ENCODE measurements around the gene ABLIM1. TPM values are rescaled to one million over a fixed set of nuclear protein-coding genes. Genes with fewer than 3 reads are reported as not detected.

The ABLIM1 gene
- total RNA-seq, 1 donor from 2014 or later = 34.3 TPM

DNA sequence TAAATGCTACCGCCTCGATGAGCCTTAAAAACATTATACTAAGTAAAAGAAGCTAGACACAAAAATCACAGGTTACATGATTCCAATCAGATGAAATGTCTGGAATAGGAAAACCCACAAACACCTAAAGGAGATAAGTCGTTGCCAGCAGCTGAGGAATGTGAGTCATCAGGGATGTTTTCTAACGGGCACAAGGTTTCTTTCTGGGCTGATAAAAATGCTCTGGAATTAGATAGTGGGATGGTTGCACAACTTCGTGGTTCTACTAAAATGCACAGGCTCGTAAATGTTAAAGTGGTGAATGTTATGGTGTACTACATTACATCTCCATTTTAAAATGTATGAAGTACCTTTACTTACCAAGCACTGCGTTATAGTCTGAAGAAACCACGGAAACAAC is 9.7 kb downstream of the ABLIM1 start:
- DNase-seq (ENCODE audit: low read depth in 2 of 2) = peak; percentile 40 to 41

DNA sequence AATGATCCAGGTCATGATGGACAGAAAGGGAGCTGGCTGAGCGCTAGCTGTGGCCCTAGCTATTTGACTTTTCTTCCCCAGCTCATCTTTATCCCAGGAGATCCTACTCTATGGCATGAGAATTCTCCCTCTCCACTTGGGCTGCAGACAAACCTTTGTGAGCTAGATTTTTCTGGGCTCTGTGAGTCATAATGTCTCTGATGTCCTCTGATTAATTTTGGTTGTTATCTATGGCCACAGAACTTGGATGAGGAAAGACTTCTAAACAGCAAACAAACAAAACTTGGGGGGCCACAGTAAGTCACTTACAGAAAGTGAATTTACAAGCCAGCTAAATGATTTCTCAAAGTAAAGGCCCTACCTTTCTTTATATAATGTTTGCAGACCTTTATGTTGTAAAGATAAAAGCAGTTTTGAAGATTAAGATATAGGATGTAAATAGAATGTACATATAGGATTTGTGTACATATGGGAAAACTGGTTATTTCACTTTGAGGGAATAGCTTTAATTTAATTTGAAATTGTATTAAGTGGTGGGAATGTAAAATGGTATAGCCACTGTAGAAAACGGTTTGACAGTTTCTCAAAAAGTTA is 10.4 kb downstream of the ABLIM1 start:
- DNase-seq (ENCODE audit: low read depth in 2 of 2) = peak in 1 of 2 donors; percentile 20

DNA sequence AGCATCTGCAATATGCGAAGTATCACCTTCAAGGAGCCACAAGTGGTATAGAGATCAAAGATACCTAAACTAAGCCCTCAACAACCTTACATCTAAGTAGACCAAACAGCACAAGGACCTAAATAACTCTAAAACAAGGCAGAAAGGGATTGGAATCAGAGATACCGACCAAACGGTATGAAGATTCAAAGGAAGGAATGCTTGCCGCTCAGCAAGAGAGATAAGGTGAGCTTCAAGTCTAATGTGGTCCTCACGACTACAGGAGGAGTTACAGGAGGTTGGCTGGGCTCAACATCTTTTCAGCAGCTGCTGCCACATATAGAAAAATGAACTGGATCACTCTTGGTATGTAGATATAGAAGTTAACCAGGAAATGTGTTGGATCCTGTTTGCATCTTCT is 11.6 kb downstream of the ABLIM1 start:
- no peak for DNase-seq (ENCODE audit: low read depth in 2 of 2)

DNA sequence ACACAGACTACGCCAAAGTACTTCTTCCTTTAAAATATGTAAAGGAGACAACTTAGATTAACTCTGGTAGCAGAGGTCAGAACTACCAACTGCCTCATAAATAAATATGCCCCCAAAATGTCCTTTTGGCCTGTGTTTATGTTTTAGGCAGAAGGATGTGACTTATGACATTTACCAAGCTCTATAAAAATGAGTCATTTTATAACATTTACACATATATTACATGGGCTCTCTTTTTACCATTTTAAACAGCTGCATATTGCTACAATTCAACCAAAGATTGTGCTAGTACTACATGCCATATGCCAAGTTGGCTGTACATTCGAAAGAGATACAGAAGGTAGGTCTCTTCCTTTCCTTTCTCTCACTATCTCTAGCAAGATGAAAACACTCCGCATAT is 12.4 kb downstream of the ABLIM1 start:
- peak in 1 of 2 donors; percentile 14 for DNase-seq (ENCODE audit: low read depth in 2 of 2)

DNA sequence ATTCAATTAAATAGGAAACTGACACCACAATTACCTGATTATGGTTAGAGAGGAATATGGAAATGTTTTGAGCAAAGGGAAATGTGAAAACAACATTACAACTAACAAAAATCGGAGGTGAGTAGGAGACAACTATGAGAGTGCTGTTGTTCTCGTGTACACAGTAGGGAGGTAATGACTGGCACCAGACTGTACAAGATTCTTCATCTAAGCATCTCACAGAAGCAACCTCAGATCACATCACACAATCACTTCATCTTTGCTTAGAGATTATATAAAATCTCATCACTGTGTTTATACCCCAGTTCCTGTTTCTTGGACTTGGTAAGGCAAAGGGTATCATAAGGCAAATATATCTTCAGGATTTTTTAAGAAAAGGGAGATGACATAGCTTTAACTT is 14.9 kb downstream of the ABLIM1 start:
- DNase-seq (ENCODE audit: low read depth in 2 of 2) = no peak

DNA sequence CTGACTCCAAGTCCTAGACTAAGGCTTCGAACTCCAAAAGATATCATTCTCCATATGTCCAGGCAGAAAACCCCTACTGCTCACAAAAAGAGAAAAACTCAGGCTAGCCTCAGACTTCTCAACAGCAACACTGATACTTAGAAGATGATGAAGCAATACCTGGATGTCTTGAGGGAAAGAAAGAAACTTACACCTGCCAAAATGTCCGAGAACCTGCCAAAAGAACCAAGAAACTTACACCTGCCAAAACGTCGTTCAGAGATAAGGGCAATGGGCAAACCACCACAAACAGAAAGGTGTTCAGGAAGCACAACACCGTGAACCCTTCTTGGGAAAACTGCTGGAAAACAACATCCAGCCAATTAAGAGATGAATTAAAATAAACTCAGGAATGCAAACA is 15.3 kb downstream of the ABLIM1 start:
- DNase-seq (ENCODE audit: low read depth in 2 of 2) = no peak

DNA sequence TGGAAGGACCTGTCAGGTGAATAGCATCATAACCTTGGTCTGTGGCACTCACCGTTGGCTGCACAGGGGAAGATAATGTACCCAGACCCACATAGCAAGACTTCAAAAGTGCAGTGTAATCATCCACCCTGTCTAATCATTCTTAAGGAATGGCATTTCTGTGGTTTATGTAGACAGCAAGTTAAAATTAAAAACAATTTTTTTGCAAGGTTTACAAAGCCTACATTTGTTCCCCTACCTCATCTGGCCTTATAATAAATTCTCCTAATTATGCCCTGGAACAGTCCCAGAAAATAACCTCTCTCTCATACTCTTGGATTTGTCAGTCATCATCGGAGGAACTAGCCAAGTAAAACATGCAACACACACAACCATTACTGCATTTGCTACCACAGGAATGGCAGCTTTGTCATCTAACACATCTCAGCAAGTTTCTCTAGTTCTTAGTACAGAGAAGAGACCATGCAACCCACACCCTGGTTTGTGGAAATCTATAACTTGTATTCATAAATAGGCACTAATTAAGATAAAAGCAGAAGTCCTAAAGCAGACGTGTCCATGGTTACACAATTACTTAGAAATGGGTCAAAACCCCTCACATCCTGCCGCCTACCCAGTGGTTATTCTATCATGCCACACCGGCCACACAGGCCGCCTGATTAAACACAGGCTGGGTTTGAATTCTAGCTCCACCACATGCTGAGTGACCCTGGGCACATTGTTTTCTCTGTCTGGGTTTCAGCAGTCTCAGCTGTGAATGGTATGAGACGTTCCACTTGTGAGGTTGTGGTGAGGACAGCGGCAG is 19.1 kb downstream of the ABLIM1 start:
- peak in 1 of 2 donors; percentile 90 for DNase-seq (ENCODE audit: low read depth in 2 of 2)

DNA sequence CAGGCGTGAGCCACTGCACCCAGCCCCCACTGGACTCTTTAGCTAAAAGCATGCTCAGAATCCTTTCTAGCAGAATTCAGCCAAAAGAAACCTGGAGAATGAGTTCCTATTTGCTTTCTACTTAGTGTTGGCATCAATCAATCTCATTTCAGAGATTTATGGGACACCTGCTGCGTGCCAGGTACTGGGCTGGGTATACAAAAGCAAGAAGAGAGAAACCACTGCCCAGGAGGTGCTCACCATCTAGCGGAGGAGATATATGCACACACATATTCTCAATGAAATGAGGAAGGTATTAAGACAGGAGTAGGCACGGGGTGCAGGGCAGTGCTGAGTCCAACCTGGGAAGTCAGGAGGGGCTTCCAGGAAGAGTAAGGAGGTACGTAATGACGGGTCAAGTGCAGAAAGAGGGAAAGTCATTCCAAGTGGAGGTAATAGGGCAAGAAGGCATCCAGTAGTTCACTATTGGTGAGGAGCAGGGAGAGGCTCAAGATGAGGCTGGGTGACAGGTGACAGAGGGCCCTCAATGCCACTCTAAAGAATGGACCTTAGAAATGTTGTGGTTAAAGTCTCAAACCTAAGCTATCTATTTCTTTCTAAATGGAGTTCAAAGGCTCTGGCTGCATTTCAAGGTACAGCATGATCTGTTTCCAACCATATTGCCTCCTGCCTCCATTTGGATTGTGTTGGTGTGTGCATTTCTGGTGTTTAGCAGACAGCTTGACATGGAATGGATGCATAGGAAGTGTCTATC is 22.1 kb downstream of the ABLIM1 start:
- no peak for DNase-seq (ENCODE audit: low read depth in 2 of 2)

DNA sequence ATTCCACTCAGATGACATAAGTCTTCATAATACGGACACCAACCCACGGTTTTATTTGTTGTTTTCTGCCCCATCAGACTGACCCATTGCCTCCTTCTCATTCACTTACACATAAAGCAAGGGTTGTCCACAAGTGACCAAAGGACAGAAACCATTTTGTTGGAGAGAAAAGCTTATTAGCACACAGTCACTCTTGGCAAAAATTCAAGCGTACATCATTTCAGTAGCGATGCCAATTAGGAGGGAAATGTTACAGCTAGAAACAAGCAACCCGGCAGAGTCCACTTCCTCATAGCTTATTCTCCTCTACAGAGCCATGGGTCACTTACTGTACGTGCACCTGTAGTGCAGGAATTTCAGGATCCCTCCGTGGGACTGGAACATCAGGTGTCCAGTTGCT is 23.0 kb downstream of the ABLIM1 start:
- DNase-seq (ENCODE audit: low read depth in 2 of 2) = peak in 1 of 2 donors; percentile 88

DNA sequence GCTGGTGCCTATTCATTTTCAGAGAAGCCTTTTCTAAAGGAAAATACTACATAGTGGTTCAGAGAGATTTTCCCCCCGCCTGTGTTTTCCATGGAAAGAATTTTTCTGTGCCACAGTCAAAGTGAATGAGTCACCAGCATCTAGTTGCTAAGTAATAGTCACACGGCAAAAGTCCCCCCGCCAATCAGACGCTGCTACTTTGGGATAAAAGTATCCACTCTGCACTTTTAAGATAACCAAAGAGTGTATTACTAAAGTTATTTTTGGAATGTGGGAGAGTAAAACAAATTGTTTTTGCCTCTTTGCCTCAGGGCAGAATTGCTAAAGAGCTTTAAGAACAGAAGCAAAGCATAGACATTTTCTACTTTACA is 23.5 kb downstream of the ABLIM1 start:
- DNase-seq (ENCODE audit: low read depth in 2 of 2) = peak; percentile 69 to 98

DNA sequence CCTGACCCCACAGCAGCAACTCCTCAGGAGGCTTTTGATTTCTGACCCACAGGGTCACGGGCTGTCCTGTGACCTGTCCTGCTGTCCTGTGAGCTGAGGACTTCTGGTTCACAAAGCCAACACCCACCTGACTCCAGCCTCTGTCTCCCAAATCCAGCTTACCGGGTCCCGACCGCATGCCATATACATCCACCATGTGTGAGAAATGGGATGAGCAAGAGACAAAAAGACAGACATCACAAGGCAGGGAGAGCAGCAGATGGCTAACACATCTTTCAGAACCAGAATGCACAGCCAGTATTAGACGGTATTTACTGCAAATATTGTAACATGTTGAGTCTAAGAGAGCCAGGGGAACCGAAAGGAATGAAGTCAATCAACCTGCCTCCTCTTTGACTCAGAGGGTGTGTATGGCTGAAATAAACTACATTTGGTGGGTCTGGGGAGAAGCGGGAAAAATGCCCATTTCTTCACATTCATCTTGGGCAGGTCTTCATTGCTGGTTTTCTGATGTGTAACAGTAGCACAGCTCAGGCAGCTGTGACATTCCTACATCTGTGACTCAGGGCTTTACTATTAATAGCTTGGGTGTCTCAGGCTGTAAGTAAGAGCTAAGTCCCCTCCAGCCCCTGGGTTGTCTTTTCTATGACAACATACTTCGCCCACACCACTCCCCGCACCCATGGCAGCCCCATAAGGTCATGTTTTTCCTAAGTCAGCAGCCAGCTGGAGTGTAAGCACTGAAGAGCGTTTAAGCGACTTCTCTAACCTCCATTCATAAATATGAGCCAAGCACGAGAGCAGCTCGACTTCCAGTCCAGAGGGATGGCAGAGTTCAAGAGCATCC is 25.0 kb downstream of the ABLIM1 start:
- DNase-seq (ENCODE audit: low read depth in 2 of 2) = peak; percentile 60 to 67

DNA sequence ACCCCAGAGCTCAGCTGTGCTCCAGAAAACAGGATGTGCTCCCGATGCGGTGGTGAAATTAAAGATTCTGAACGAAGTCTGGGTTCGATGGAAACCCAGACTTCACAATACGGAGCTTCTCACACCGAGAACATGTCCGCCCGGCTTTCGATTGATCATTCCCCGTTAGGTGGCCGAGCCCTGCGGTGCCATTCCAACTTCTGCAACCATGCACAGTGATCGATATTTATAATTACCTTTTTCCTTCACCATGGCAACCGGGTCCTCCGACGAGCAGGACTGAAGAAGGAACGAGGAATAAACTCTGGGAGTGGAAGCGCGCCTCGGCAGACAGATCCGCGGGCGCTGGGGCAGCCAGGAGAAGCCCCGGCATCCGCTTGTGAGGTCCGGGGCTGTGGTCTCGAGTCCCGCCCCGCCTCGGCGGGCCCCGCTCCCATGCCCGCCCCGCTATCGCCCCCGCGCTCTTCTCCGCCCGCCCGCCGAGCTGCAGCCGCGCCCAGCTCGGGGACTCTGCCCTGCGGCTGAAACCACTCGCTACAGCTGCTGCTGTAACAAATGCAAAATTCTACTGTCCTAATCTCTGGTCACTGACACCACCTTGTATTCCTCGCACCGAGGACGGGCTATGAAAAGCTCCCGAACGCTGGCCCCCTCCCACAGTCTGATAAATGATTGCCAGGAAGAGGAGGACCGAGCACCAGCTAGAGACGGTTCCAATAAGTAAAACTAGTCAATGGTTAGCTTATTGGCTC is 26.2 kb downstream of the ABLIM1 start:
- DNase-seq (ENCODE audit: low read depth in 2 of 2) = peak in 1 of 2 donors; percentile 73

DNA sequence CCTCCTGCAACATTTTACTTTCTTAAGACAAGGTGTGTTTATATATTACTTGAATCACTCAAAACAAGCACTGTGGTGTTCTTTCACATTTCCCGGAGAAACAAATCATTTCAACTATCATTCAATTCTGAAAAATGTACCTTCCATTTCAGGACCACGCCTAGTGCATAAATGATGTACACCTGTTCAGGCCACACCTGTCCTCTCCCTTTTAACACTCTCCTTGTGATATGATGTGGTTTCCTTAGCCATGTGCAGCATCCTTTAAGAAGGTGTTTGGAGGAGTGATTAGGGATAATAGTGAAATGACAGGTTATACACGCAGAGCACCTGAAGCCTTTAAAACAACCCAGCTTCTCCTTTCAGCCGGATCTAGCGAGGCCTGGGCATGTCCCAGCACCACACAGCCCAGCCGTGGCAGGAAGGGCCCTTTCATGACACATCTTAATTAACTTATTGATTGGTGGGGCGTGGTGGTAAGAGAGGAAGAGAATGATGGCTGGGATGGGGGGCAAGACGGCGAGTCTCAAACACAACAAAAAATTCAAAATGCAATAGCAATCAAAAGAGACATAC is 26.9 kb downstream of the ABLIM1 start:
- no peak for DNase-seq (ENCODE audit: low read depth in 2 of 2)

DNA sequence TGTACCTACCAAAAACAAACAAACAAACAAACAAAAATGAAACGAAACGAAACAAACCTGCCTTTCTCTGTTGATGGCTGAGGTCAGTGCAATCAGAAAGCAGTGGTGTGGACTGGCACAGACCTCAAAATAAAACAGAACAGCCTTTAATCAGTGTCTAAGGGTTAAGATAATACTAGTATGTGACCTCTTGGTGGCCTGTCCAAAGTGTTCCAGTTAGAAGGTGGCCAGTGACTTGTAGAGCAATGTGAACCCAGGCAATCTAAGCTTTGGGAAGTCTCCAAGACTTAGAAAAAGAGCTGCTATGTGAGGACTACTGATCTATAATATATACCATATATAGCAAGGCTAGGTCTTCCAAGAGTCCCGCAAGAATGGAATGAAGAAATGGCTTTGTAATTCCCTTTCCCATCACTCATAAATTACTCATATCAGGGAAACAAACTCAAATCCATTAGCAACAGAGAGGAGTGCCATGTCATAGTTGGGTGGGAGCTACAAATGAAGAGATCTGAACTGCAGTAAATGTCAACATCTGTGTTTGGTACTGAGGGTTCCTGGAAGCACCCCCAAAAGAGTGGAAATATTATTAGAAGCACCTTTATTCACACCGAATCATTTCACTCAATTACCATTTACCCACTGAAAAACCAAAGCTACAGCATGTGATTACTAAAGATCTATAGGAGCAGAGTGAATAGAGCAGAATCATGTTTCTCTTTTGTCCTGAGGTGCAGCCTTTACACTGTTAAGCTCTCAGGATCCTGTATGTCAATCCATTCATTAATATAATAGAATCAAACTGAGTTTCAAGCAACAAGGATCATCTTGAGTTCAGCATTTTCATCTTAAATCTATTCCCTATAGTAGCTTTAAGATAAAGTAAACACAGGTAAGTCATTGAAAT is 28.0 kb downstream of the ABLIM1 start:
- peak in 1 of 2 donors; percentile 37 for DNase-seq (ENCODE audit: low read depth in 2 of 2)

DNA sequence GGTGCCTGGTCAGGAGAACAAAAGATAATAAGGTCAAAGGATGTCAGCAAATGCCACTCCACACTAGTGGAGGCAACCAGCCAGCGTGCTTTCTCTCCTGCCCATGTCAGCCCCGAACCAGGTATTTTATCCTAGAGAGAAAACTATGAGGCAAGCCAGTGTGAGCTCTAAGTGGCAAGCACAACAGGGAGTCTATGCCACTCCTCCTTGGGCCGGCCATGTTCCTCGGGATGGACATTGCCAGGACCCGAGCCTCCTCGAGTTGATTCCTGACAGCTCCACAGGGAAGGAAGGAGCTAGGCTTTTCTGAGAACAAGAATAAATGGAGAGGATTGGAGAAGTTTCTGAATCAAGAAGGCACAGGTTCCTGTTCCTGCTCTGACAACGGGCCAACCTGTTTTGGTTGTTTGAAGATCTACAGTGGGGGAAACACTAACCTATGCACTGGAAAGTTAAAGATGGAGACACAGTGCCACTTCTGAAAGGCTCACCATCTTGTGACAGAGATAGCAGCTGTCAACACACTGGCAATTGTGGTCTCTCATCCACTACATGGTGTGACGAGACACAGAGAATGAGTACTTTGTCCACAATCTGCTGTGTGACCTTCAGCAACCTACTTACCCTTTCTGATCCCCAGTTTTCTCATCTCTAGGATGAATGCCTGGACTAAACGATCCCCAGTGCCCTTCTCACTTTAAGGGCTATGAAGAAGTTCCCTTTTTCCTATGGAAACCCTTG is 28.8 kb downstream of the ABLIM1 start:
- no peak for DNase-seq (ENCODE audit: low read depth in 2 of 2)

DNA sequence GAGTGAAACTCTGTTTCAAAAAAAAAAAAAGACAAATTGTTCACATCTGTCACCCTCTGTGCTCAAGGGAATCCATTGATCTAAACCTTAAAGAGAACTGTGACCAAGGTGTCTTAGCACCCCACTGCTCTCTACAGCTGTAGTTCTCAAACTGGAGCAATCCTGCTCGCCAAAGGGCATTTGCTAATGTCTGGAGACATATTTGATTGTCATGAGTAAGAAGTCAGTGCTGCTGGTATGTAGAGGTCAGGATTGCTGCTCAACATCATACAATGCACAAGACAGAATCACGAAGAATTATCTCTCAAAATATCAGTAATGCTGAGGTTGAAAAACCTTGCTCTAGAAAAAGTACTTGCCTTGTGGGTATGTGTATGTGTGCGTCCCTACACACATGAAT is 30.0 kb downstream of the ABLIM1 start:
- DNase-seq (ENCODE audit: low read depth in 2 of 2) = no peak

DNA sequence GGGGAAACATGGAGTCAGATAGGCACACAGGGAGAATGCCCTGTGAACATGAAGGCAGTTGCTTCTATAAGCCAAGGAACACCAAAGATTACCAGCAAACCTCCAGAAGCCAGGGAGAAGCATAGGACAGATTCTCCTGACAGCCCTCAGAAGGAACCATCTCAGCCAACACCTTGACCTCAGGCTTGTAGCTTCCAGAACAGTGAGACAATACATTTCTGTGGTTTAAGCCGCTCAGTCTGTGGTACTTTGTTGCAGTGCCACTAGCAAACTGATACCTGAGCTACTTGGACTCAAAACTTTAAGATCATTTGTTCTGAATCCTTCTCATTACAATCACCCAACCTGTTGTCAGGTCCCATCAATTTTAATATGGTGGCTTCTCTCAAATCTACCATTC is 31.2 kb downstream of the ABLIM1 start:
- no peak for DNase-seq (ENCODE audit: low read depth in 2 of 2)

DNA sequence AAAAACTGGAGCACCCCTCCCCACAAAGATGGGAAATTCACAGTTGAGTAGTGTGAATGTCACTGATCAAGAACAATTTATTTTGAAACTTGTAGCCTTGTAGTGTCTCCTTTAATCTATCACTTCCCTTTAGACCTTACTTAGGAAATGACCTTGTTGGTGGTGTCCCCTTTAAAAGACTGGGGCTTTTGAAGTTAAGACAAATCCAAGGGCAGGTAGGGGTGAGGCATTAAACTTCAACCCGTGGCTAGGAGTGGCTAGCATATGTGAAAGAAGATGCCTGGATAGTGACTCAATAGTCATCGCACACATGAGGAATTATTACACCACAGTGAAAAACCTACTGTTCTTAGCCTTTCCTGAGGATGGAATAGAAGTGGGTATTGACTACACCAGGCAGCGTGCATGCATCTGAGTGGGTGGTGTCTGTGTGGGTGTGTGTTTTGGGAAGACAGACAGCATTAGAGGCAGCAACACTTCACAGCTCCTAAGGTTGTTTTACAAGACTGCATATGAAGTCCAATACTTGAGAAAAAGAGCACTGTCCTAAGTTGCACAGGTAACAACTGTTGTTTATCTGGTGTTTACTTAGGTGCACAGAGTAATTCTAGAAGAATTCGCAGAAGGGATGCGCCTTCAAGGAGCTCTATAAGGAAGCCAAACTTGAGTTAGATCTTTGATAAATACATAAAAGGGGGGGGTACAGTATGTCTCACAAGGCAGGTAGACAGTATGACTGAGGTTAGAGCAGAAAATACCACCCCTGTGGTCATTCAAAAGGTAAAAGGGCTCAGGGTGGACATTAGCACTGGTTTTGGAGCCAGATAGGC is 32.9 kb downstream of the ABLIM1 start:
- DNase-seq (ENCODE audit: low read depth in 2 of 2) = no peak
